ENCODE measurements around the gene BMERB1.
A peak's percentile ranks its signal among the peaks of the same experiment; 100 is the strongest.
"Not testable (repeated sequence)": the region's sequence is repeated elsewhere in the genome, so short reads cannot be mapped to it uniquely, and the experiment has no call there.

Gene BMERB1

DNA sequence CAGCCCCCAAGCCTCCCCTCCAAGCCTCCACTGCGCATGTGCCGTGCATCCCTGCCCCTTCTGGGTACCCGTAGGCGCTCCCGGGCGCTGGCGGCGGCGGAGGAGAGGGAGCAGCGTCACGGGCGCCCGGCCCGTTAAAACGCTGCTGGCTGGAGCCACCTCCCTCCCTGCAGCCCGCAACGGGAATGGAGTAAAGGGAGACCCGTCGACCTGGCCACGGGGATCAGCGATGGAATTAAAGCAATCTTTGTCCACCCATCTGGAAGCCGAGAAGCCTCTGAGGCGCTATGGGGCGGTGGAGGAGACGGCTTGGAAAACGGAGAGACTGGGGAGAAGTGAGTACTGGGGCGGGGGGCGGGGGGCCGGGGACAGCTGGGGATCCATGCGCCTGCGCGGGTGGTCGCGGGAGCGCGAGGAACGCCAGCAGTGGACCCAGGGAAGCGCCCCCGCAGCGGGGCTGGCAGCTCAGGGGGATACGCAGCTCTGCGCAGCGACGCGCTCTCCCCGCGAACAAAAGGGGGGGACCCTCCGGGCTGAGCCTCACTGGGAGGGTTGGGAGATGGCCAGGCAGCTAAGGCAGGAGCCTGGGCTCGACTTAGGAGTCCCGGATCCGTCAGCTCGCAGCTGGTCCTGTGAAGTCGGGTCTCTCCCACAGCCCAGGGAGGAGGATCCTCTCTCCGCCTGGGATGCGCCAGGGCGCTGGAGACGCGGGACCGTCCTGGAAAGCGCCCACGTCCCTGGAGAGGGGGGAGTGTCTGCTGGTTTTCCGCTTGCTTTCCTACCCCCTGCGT lies at the start of gene BMERB1:
Gene BMERB1 (plus strand): TSS at position 164 of the 791 bp plus-strand sequence. CDS start 66 bp downstream, at position 230.
- DNase-seq (ENCODE audit: insufficient read length, low spot score) (peak; percentile 81), FAIRE-seq (peak; percentile 36)

DNA sequence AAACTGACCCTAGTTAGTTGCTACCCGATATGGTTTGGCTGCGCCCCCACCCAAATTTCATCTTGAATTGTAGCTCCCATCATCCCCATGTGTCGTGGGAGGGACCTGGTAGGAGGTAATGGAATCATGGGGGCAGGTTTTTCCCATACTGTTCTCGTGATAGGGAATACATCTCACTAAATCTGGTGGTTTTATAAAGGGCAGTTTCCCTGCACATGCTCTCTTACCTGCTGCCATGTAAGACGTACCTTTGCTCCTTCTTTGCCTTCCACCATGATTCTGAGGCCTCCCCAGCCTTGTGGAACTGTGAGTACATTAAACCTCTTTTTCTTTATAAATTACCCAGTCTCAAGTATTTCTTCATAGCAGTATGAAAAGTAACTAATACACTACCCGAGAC lies 46.3 kb upstream of the BMERB1 start:
- FAIRE-seq; DNase-seq (ENCODE audit: insufficient read length, low spot score): not testable (repeated sequence)

- FAIRE-seq; DNase-seq (ENCODE audit: insufficient read length, low spot score): not testable (repeated sequence)
Measured at GRCh38 chr16:15389916-15390315, 44.5 kb upstream of the BMERB1 start.

- not testable (repeated sequence) for DNase-seq (ENCODE audit: insufficient read length, low spot score); FAIRE-seq
Measured at GRCh38 chr16:15393025-15393424, 41.4 kb upstream of the BMERB1 start.

DNA sequence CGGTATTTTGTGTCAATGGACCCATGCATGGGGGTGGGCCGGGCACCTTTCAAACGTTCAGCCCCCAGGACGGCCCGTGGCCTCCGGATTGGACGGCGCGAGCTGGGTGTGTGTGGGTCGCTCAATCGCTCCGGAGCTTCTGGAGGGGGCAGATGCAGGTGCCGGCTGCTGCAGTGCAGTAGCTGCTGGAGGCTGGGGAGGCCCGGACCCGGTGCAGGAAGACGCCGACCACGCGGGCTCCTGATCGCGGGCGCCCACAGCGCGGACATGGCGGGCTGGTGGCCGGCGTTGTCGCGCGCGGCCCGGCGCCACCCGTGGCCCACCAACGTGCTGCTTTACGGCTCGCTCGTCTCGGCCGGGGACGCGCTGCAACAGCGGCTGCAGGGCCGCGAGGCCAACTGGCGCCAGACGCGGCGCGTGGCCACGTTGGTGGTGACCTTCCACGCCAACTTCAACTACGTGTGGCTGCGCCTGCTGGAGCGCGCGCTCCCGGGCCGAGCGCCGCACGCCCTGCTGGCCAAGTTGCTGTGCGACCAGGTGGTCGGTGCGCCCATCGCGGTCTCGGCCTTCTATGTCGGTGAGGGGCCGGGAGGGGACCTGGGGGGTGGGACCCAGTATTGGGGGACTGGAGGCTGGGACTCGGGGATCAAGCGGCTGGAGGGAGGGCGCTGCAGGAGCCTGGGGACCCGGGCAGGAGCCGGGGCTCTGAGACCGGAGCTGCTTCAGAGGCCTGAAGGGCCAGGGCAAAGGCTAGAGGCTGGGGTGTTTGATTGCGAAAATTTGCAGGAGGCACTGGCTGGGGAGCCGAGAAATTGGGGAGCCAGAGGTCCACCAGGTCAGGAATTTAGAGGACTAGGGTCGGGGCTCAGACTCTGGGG lies 38.5 kb upstream of the BMERB1 start, which contains the start of gene MPV17L:
Gene MPV17L (plus strand): TSS at position 124 of the 878 bp plus-strand sequence. CDS start 144 bp downstream, at position 268.
- not testable (repeated sequence) for FAIRE-seq; DNase-seq (ENCODE audit: insufficient read length, low spot score)

- not testable (repeated sequence) for DNase-seq (ENCODE audit: insufficient read length, low spot score); FAIRE-seq
Measured at GRCh38 chr16:15396509-15396829, 37.9 kb upstream of the BMERB1 start.

DNA sequence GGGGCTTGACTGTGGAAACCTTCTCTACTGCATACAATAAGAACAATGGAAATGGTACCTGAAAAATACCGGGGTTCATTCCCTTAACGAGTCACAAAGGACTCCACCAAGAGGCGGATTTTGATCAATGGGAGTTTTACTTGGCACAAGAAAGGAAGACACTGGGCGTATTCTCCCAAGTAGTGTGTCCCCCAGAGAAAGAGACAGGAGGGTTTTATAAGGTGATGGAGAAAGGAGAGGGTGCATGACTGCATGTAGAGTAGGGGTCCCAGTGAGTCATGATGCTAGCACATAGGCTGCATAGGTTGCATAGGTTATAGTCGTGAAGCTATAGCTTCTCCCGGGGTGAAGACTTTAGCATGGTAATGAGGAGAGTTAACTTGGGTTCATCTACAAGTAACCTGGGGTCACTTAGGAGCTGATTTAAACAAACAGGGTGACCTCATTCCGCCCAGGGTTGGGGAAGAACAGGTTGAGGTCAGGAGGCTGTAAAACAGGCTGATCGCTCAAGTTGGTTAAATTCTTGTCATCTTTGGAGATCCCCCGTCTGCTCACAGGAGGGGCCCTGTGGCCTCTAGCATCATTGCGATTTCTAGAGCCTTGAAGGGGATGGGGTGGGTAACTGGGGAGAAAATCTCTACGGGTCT lies 37.3 kb upstream of the BMERB1 start:
- DNase-seq (ENCODE audit: insufficient read length, low spot score) (no peak), FAIRE-seq (no peak)

DNA sequence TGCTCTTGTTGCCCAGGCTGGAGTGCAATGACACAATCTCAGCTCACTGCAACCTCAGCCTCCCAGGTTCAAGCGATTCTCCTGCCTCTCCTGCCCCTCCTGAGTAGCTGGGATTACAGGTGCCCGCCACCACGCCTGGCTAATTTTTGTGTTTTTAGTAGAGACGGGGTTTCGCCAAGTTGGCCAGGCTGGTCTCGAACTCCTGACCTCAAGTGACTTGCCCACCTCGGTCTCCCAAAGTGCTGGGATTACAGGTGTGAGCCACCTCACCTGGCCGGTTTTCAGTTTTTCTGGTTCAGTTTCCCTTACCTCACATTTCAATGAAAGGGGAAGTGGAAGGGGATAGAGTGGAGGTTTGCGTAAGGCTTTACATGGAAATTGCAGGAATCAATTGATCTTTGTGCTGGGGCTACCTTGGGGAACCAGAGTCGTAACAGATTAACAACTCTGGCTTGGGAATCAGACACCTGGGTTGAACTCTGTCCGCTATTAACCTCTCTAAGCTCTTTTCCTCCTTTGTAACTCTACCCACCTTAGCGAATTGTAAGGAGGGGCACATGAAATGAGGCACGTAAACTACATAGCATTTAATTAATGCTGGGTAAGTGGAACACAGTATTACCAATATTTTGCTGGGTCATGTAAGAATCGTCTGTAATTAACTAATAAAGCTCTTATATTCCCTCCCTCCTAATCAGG lies 35.6 kb upstream of the BMERB1 start:
- DNase-seq (ENCODE audit: insufficient read length, low spot score), result no peak
- no peak for FAIRE-seq

- DNase-seq (ENCODE audit: insufficient read length, low spot score), result no peak
- no peak for FAIRE-seq
Measured at GRCh38 chr16:15399317-15399716, 35.1 kb upstream of the BMERB1 start.

DNA sequence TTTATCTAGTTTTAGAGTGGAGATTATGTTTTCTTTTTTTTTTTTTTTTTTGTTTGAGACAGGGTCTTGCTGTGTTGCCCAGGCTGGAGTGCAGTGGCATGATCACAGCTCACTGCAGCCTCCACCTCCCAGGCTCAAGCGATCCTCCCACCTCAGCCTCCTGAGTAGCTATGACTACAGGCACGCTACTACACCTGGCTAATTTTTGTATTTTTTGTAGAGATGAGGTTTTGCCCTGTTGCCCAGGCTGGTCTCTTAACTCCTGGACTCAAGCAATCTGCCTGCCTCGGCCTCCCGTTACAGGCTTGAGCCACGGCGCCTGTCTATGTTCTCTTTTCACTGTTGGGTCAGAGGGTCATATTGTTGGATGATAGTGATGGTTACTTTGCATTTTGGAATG lies 34.1 kb upstream of the BMERB1 start:
- FAIRE-seq; DNase-seq (ENCODE audit: insufficient read length, low spot score): not testable (repeated sequence)

DNA sequence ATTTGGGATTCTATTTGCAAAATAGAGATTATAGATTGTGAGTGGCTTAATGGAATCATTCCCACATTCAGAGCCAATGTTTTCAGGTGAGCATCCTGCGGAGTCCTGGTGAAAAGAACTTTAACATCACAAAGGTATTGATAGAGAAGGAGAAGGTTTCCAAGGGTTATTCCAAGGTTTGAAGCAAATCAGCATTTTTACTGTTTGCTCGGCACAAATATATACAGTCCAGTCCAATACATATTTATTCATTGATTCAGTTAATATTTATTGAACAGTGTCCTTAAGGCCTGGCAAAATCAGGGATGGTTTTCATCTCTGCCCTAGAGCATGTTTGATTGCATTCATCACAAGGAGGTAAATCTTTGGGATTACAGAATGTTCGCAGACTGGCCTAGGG lies 32.4 kb upstream of the BMERB1 start:
- FAIRE-seq, result no peak
- no peak for DNase-seq (ENCODE audit: insufficient read length, low spot score)

GRCh38 chr16:15403392-15403995 lies 30.9 kb upstream of the BMERB1 start:
- DNase-seq (ENCODE audit: insufficient read length, low spot score) (no peak), FAIRE-seq (no peak)

GRCh38 chr16:15404091-15404490 lies 30.3 kb upstream of the BMERB1 start:
- not testable (repeated sequence) for DNase-seq (ENCODE audit: insufficient read length, low spot score); FAIRE-seq

DNA sequence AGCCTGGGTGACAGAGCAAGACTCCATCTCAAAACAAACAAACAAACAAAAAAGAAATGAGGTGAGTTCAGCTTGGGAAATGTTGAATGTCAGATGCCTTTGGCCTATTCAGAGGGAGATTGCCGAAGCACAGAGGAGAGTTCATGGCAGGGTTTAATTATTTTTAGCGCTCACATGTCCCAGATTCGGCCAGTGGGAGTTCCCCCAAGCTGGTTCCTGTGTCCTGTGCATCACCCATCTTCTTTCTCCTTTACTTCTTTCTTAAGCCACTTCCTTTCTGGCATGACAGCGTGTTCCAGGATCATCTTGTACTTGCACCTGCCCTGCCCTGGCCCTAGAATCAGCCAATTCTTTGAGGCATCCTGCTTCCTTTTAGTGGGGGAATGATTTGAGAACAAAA lies 29.6 kb upstream of the BMERB1 start:
- no peak for DNase-seq (ENCODE audit: insufficient read length, low spot score)
- no peak for FAIRE-seq

DNA sequence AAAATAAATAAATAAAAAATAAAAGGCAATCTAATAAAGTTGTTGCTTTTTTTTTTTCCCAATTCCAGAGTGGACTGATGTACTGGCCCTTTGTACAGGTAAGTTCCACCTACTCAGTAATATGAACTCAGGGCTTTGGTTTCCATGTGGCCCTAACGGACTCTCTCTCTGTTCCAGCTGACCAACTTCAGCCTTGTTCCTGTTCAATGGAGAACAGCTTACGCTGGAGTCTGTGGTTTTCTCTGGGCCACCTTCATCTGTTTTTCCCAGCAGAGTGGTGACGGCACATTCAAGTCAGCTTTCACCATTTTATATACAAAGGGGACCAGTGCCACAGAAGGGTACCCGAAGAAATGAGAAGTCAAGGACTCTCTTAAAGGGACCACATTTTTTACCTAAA lies 26.6 kb upstream of the BMERB1 start:
- DNase-seq (ENCODE audit: insufficient read length, low spot score); FAIRE-seq: not testable (repeated sequence)

GRCh38 chr16:15409476-15409875 lies 24.9 kb upstream of the BMERB1 start:
- not testable (repeated sequence) for FAIRE-seq; DNase-seq (ENCODE audit: insufficient read length, low spot score)

- FAIRE-seq (no peak), DNase-seq (ENCODE audit: insufficient read length, low spot score) (no peak)
Measured at GRCh38 chr16:15415511-15415985, 18.8 kb upstream of the BMERB1 start.

DNA sequence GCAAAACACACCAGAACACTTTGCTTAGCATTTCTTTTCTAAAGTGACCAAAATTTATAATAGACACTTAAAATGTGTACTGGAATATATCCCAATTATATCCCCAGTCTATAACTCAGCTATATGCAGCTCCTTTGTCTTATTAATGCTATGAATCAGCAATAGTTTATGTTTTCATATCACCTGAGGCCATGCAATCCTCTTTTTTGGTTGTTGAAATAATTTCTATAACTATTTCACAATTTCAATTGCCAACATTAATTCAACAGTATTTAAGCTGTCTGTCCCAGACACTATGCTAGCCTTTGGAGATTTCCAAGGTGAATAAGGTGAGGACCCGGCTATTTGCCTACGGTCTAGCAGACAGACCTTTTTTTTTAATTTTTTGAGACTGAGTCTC lies 17.2 kb upstream of the BMERB1 start:
- DNase-seq (ENCODE audit: insufficient read length, low spot score), result no peak
- no peak for FAIRE-seq

- DNase-seq (ENCODE audit: insufficient read length, low spot score) (no peak), FAIRE-seq (no peak)
Measured at GRCh38 chr16:15418206-15418605, 16.2 kb upstream of the BMERB1 start.

DNA sequence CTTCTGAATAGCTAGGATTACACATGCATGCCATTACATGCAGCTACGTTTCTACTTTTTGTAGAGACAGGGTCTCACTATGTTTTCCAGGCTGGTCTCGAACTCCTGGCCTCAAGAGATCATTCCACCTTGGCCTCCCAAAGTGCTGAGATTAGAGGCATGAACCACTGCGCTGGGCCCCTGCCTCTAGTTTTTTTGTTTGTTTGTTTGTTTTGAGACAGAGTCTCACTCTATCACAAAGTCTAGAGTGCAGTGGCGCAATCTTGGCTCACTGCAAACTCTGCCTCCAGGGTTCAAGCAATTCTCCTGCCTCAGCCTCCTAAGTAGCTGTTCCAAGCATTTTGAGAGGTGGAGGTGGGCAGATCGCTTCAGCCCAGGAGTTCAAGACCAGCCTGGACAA lies 12.7 kb upstream of the BMERB1 start:
- DNase-seq (ENCODE audit: insufficient read length, low spot score); FAIRE-seq: not testable (repeated sequence)

Data from HTR-8/SVneo (cell line).